DMS153 treated with DMSO at 0.1 percent for 48 hours (cell line): ENCODE measurements around the gene PLK3.
"Not testable (repeated sequence)": the region's sequence is repeated elsewhere in the genome, so short reads cannot be mapped to it uniquely, and the experiment has no call there.

Experiments used
- DNase-seq: peaks from one replicate; lab custom pipeline; 2025; ENCODE audit not compliant: unreplicated experiment; lab: John Stamatoyannopoulos, UW

The PLK3 gene

DNA sequence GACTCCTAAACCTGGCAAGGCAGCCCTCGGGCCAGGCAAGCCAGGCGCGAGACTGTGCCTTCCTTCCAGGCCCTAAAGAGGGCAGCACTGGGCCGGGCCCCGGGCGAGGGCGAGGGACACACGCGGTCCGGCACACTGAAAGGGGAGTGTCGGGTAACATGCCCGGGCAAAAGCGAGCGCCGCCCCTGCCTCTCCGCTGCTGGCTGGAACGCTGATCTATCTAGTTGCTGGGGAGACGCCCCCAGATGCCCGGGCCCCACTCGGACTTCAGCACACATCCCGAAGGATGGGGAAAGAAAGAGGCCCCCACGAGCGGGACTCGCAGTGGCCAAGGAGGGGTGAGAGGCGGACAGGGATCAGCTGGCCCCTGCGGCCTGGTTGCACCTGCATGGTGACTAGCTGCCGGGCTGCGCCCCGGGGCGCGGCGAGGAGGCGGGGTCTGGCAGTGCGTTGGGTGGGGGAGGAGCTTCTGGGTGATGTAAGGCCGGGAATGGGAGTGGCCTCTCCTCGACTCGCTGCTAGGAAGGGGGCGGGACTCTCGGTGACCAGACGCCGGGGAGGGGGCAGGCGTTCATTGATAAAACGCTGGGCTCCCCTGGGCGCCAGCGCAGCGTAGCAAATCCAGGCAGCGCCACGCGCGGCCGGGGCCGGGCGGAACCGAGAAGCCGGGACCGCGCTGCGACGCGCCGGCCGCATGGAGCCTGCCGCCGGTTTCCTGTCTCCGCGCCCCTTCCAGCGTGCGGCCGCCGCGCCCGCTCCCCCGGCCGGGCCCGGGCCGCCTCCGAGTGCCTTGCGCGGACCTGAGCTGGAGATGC is at the start of gene PLK3:
Gene PLK3 (plus strand): TSS at position 608 of the 815 bp plus-strand sequence. CDS start 87 bp downstream, at position 695.
- peak; percentile 99 for DNase-seq

- DNase-seq, result no peak
Observed at GRCh38 chr1:44757420-44757819, 42.8 kb upstream of the PLK3 start.

DNA sequence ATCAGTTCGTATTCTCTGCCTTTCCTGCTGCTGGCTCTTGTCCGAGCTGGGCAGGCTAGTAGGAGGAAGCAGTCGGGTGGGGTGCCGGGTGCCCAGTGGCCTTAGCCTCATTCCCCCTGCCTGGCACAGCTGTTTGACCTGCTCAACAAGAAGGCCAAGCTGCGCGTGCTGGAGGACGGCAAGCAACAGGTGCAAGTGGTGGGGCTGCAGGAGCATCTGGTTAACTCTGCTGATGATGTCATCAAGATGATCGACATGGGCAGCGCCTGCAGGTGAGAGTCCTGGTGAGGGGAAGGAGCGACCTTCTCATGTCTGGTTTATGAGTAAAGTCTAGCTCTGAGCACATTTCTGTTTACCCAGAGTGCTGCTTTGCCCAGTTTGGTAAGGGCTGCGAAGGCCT is 41.1 kb upstream of the PLK3 start:
- no peak for DNase-seq

DNA sequence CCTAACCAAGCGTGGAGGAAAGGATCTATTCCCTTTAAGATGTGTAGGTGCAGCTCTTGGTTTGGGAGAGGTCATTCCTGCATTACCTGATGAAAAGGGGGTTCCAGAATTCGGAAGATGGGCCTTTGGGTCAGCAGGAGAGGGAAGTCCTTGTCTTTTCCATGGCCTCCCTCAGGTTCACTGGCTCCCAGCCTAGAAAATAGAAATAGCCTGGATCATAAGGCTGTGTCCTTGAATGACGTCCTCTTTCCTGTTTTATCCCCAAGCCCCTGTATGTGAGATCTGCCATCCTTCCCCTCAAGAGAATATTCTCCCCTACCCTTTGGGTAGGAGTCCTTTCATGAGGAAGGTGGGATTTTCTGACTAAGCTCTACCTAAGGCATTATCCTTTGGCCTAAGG is 39.3 kb upstream of the PLK3 start:
- DNase-seq, result no peak

DNA sequence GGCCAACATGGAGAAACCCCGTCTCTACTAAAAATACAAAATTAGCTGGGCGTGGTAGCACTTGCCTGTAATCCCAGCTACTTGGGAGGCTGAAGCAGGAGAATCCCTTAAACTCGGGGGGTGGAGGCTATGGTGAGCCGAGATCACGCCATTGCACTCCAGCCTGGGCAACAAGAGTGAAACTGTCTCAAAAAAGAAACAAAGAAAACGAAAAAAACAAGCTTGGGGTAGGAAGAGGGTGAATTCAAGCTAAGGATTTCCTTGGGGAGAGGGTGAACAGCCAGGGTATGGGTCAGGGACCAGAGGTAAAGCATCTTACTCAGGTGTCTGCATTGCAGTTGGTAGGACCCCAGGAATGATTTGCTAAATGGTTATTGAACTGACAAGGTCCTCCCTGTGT is 33.8 kb upstream of the PLK3 start:
- not testable (repeated sequence) for DNase-seq

DNA sequence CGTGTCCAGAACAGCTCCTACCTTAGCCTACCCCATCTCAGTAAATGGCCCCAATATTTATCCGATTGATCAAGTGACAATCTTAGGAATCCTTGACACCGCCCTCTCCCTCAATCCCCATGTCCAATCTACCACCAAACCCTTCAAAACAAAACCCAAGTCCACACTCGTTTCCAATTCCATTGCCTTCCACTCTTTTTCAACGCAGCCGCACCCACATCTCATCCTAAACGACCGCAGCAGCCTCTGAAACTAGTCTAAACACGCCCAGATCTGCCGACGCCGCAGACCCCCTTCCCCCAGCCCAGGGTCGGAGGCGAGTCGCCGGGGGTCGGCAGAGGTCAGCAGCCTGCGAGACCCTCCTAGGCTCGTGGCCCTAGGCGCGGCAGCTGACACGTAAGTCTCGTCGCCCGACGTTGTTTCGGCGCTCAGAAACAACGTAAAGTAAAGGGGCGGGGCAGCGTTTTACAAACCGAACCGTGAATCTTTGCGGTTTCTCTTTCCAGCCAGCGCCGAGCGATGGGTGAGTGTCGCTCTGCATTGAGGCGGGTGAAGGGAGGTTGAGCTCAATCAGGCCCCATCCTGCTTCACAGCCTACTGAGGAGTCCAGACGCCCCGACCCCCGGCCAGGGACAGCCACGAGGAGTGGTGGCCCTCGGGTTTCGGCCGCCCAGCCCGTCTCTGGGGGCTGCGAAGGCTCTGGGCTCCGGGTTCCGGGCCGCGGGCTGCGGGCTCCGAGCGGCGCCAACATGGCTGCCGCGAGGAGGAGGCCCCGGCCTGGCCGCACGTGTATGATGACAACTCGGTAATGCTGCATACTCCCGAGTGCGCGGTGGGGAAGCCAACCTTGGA is 24.9 kb upstream of the PLK3 start, which contains the start of gene RPS8:
Gene RPS8 (plus strand): TSS at position 463 of the 852 bp plus-strand sequence. CDS start 57 bp downstream, at position 520.
- DNase-seq, result peak; percentile 99

GRCh38 chr1:44775930-44776729 is 24.0 kb upstream of the PLK3 start:
- DNase-seq, result no peak

DNA sequence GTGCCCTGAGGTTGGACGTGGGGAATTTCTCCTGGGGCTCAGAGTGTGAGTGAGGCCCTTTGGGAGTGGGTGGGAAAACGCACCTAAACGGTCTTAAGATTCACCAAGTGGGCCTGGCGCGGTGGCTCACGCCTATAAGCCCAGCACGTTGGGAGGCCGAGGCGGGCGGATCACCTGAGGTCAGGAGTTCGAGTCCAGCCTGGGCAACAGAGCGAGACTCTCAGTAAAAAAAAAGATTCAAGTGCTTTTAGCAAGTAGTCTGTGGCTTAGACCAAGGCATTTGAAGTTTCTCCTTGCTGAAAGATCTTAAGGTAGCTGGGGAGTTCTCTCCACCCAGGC is 23.5 kb upstream of the PLK3 start:
- DNase-seq, result no peak

- no peak for DNase-seq
Observed at GRCh38 chr1:44777547-44777946, 22.6 kb upstream of the PLK3 start.

DNA sequence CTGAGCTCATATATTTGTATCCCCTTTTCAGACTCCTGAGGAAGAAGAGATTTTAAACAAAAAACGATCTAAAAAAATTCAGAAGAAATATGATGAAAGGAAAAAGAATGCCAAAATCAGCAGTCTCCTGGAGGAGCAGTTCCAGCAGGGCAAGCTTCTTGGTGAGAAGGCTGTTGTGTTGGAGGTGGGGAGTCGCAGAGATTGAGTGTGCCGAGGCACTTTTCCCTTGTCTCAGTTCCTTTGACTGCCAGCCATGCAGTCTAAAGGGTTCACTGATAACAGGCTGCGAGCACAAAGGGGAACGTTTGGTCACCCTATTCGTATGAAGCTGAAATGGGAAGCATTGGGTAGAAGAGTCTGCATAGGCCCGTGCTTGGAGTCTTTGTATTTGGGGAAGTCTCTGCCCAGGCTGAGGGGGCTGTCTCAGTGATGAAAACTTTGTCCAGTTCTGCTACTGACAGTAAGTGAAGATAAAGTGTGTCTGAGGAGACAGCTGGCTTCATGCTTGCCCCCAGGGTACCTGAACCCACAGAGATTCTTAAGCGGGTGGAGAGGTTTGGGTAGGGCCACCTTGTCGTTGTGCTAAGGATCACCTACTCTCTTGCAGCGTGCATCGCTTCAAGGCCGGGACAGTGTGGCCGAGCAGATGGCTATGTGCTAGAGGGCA is 22.1 kb upstream of the PLK3 start:
- DNase-seq, result no peak

DNA sequence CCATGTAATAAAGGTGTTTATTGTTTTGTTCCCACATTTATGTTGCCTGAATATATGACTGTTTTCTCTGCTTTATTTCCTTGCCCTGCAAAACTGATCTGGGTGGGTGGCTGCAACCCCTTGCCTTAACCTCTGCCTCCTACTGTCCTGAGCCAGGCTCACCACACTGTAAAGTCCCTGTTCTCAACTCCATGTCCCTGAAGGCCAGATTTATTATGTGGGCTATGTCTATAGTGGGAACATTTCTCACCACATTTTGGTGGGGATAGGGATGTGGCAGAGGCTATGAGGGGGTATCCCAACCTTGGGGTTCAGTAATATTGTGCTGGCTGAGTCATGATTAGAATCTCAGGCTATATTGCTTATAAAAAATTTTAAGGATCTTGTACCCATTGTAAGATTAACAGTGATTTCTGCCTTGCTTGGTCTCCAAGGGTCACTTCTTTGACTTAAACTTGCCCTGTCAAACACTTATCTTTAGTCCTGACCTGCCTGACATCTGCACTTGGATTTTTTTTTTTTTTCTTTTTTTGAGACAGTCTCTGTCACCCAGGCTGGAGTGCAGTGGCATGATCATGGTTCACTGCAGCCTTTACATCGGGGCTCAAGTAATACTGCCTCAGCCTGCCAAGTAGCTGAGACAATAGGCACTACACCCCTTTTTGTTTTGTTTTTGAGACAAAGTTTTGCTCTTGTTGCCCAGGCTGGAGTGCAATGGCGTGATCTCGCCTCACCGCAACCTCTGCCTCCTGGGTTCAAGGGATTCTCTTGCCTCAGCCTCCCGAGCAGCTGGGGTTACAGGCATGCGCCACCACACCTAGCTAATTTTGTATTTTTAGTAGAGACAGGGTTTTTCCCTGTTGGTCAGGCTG is 21.2 kb upstream of the PLK3 start:
- DNase-seq, result no peak

DNA sequence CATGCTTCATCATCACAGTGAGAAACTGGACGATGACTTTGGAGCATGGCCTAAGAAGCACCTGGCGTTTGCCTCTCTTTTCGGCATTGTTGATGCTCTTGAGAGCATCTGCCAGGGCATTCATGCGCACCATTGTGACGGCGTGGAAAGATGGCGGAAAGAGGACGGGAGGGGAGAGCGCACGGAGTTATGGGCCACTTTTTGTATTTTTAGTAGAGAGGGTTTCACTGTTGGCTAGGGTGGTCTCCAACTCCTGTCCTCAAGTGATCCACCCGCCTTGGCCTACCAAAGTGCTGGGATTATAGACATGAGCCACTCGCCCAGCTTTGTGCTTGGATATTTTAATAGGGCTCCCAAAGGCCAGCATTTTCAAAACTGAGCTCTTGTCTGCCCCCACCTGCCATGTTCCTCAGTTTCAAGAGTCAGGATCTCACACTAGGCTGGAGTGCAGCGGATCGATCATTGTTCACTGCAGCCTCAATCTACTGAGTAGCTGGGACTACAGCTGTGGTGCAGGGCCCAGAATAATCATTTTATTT is 19.5 kb upstream of the PLK3 start:
- no peak for DNase-seq

- peak; percentile 49 for DNase-seq
Observed at GRCh38 chr1:44783697-44784093, 16.5 kb upstream of the PLK3 start.

DNA sequence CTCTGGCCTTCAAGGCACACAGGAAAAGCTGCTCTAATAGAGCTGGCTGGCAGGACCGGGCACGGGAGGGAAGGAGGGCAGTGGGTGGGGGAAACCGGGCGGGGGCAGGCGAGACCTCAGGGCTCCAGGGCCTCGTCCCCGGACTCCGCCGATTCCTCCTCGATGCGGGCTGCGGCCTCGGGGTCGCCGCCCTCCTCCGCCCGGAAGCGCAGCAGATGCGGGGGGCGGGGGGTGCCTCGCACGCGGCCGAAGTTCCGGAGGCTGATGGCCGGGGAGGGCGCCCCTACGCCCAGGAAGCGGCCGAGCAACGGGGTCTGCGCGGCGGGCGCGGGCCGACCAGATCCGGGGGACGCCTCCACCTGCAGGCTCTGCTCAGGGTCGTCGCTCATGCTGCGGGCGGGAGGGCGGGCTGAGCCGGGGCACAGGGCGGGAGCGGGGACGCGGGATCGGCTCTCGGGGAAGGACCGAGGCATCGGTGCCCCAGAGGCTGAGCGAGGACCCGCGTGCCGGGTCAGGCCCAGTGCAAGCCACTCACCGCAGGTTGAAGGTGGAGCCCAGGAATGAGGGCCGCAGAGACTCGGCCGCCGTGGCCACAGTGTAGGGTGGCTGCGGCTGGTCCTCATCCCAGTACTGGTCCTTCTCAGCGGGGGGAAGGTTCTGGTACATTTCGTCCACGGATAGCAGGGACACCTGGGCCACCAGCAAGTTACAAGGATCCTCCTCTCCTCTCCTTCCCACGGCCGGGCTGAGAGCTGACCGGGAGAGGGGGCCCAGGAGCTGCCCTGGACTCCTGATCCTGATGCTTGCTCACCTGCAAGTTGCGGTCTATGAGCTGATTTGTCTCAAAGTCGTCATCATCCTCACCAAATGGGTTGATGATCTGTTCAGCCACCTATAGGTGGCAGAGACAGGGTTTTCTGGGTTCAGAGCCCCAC is 15.8 kb upstream of the PLK3 start:
- peak; percentile 44 for DNase-seq

GRCh38 chr1:44785029-44785380 is 15.2 kb upstream of the PLK3 start:
- no peak for DNase-seq

DNA sequence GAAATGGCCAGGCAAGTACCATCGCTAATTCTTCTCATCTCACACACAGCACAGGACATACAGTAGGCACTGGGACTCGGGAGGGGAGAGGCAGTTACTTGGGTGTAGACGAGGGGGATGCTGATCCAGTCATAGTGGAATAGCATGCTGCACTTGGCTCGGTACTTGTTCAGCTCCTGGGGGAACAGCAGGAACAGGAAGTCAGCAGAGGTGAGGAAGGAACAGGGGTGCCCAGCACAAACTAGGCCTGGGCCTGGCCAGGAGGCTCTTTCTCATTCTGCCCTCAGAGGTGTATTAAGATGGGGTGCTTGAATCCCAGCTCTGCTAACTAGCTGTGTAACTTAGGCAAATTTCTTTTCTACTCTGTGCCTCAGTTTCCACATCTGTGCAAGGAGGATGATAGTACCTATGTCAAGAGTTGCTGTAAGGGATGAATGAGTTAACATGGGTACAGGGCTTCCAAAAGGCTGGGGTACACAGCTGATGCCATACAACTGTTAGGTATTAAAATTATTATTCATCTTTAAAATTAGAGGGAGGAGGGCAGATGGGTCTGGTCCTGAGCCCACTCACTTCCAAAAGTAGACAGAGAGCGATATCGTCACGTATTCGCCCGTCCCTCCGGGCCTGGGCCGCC is 14.6 kb upstream of the PLK3 start:
- DNase-seq, result no peak

DNA sequence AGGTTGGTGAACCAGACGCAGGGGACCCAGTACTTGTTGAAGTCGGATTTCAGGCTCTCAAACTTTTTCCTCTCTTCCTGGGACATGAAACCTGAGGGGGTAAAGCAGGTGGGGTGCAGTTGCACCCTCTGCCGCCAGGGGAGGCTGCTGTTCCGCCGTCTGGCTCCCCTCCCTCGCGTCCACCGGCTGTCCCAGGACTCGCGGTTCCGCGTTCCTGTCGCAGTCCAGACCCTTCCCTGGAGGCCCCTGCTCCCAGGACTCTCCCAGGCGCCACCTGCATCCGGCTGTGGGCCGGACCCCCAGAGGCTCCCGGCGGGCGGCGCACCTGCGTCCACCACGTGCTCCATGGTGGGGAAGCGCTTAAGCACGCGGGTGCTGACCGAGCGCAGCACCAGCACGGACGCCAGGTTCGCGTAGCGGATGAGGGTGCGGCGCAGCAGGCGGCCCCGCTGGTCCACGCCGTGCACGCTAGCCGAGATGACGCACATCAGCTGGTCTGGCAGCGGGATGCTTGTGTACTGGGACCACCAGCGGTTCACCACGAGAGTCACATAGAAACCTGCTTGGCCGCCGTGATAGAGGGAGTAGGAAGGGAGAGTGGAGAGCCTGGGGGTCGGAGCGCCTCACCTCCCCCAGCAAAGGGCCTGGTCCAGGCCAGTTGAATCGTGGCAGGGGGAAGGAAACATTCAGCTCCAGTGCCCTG is 13.9 kb upstream of the PLK3 start:
- DNase-seq, result peak; percentile 69
